ENCODE data around the gene PMP22. TPM values are rescaled to one million over a fixed set of nuclear protein-coding genes. Genes with fewer than 3 reads are reported as not detected.

Gene PMP22
- 8.7 and 13.6 TPM in 2 replicates for total RNA-seq (2014; rRNA removed; shearing (Covaris generic); ENCODE audit: low replicate concordance)

DNA sequence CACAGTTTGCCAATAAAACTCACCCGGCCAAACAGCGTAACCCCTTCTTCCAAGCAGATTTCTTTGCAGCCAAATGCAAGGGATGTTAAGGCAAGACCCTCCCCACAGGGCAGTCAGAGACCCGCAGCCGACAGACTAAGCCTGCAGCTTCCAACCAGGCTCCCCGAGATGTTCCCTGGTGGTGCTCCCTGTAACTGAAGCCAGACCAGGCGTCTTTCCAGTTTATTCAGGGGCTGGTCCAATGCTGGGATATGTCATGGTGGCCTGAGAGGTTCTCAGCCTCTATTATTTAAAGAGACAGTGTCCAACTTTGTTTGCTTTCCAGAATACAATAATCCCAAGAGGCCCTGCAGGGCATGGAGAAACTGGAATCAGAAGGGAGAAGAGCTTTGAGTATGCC is at the start of gene PMP22:
PMP22 (minus strand) TSS at position 196 of the 400 bp plus-strand sequence. CDS start 4,599 bp downstream, outside the sequence.
- in situ Hi-C loops (cut with HindIII; ENCODE audit: low pct_unique_long_range_greater_than_20kb, low sequenced_read_pairs) = no loop called here
- no peak for DNase-seq (ENCODE audit: low read depth)

- no peak for DNase-seq (ENCODE audit: low read depth)
- in situ Hi-C loops (cut with HindIII; ENCODE audit: low pct_unique_long_range_greater_than_20kb, low sequenced_read_pairs) = no loop called here
Measured at GRCh38 chr17:15311996-15312395, 46.9 kb upstream of the PMP22 start.

DNA sequence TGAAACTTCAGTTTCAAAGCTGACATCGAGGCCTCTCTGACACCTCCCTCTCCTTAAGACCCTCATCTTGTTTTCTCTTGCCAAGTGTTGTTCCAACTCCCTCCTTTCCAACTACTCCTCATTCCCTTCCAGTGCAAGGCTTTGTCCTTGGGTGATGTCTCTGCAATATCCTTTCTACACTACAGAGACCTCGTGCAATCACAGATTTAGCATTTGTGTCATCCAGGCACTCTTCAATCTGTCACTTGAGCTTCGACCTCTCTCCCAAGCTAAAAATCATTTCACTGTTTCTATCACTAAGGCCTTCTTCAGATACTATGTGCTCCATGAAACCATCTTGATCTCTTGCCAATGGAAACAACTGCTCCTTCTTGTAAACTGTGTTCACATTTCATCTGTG is 44.7 kb upstream of the PMP22 start:
- in situ Hi-C loops (cut with HindIII; ENCODE audit: low pct_unique_long_range_greater_than_20kb, low sequenced_read_pairs) = no loop called here
- no peak for DNase-seq (ENCODE audit: low read depth)

- in situ Hi-C loops (cut with HindIII; ENCODE audit: low pct_unique_long_range_greater_than_20kb, low sequenced_read_pairs) = no loop called here
- DNase-seq (ENCODE audit: low read depth) = no peak
Measured at GRCh38 chr17:15309236-15309635, 44.1 kb upstream of the PMP22 start.

- in situ Hi-C loops (cut with HindIII; ENCODE audit: low pct_unique_long_range_greater_than_20kb, low sequenced_read_pairs) = no loop called here
- no peak for DNase-seq (ENCODE audit: low read depth)
Measured at GRCh38 chr17:15308758-15309157, 43.6 kb upstream of the PMP22 start.

GRCh38 chr17:15307710-15308111 is 42.6 kb upstream of the PMP22 start:
- DNase-seq (ENCODE audit: low read depth) = no peak
- in situ Hi-C loops (cut with HindIII; ENCODE audit: low pct_unique_long_range_greater_than_20kb, low sequenced_read_pairs) = no loop called here

- DNase-seq (ENCODE audit: low read depth) = no peak
- in situ Hi-C loops (cut with HindIII; ENCODE audit: low pct_unique_long_range_greater_than_20kb, low sequenced_read_pairs) = no loop called here
Measured at GRCh38 chr17:15303851-15304250, 38.7 kb upstream of the PMP22 start.

DNA sequence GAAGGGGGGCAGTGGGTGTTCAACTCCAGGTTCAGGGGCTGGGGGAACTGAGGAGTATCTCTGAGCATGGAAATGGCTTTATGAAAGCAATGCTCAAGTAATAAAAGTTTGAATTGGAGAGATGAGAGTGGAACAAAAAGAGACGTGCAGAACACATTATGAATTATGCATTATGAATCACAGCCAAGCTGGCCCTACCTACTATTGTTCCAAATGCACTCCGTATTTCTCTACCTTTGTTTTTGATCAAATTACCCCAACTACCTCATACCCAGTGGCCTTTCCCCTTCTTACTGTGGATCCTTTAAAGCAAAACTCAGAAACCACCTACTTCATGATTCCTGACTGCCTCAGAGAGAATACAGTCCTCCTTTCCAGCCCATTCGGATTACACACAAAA is 38.1 kb upstream of the PMP22 start:
- DNase-seq (ENCODE audit: low read depth) = no peak
- in situ Hi-C loops (cut with HindIII; ENCODE audit: low pct_unique_long_range_greater_than_20kb, low sequenced_read_pairs) = no loop called here

DNA sequence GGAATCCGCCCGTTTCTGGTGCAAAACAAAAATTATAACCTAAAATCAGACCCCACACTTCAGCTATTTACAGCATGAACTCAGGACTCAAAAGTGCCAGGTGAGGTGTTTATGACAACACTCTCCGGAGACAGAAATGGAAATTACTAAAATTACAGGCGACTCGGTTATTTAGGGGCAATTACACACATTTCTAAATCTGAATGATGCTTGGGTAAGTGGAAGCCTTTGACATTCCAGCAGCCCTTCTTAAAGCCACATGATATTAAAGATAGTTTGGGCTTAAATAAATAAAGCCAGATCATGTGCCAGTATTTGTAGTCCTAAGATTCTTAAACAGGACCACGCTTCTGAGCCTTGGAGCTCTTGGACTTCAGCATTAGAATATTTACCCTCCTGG is 36.7 kb upstream of the PMP22 start:
- in situ Hi-C loops (cut with HindIII; ENCODE audit: low pct_unique_long_range_greater_than_20kb, low sequenced_read_pairs) = no loop called here
- no peak for DNase-seq (ENCODE audit: low read depth)

- in situ Hi-C loops (cut with HindIII; ENCODE audit: low pct_unique_long_range_greater_than_20kb, low sequenced_read_pairs) = no loop called here
- peak; percentile 33 for DNase-seq (ENCODE audit: low read depth)
Measured at GRCh38 chr17:15298176-15298575, 33.0 kb upstream of the PMP22 start.

GRCh38 chr17:15293558-15293957 is 28.4 kb upstream of the PMP22 start:
- in situ Hi-C loops (cut with HindIII; ENCODE audit: low pct_unique_long_range_greater_than_20kb, low sequenced_read_pairs) = no loop called here
- no peak for DNase-seq (ENCODE audit: low read depth)

GRCh38 chr17:15291674-15292361 is 26.7 kb upstream of the PMP22 start:
- in situ Hi-C loops (cut with HindIII; ENCODE audit: low pct_unique_long_range_greater_than_20kb, low sequenced_read_pairs) = no loop called here
- DNase-seq (ENCODE audit: low read depth) = peak; percentile 44

DNA sequence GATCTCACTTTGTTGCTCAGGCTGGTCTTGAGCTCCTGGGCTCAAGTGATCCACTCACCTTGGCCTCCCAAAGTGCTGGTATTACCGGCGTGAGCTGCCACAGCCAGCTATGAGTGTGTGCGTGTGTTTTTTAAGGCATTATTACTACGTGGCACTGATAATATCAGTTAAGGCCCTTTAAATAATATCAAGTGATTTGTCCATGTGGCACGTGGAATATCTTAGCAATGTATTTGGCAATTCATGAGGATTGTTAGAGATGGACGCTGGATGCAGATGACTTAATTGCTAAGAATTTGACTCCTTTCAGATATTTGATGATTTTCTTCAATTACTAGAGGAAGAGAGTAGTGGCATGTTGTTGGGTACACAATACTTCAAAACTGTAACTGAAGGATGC is 25.5 kb upstream of the PMP22 start:
- no peak for DNase-seq (ENCODE audit: low read depth)
- in situ Hi-C loops (cut with HindIII; ENCODE audit: low pct_unique_long_range_greater_than_20kb, low sequenced_read_pairs) = no loop called here

- in situ Hi-C loops (cut with HindIII; ENCODE audit: low pct_unique_long_range_greater_than_20kb, low sequenced_read_pairs) = no loop called here
- peak; percentile 80 for DNase-seq (ENCODE audit: low read depth)
Measured at GRCh38 chr17:15289285-15290183, 24.4 kb upstream of the PMP22 start.

- no peak for DNase-seq (ENCODE audit: low read depth)
- in situ Hi-C loops (cut with HindIII; ENCODE audit: low pct_unique_long_range_greater_than_20kb, low sequenced_read_pairs) = no loop called here
Measured at GRCh38 chr17:15288859-15289258, 23.7 kb upstream of the PMP22 start.

GRCh38 chr17:15287538-15288267 is 22.6 kb upstream of the PMP22 start:
- in situ Hi-C loops (cut with HindIII; ENCODE audit: low pct_unique_long_range_greater_than_20kb, low sequenced_read_pairs) = no loop called here
- DNase-seq (ENCODE audit: low read depth) = no peak

- in situ Hi-C loops (cut with HindIII; ENCODE audit: low pct_unique_long_range_greater_than_20kb, low sequenced_read_pairs) = no loop called here
- no peak for DNase-seq (ENCODE audit: low read depth)
Measured at GRCh38 chr17:15285466-15285865, 20.3 kb upstream of the PMP22 start.

DNA sequence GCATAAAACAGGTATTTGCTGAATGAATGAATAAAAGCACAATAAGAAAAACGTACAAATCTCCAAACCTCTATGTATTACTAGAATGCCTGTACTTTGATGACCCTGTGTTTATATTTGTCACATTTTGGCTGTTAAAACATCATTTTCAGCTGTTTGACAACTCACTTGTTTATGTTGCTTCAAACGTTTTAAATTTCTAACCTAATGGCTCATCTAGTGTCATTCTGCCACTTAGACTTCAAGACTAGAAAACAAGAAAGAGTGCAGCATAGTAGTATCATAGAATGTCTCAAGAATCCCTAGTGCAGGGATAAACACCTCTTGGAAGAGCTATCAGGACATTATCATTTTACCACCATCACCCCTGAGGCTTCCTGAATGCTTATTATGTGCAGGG is 19.4 kb upstream of the PMP22 start:
- no peak for DNase-seq (ENCODE audit: low read depth)
- in situ Hi-C loops (cut with HindIII; ENCODE audit: low pct_unique_long_range_greater_than_20kb, low sequenced_read_pairs) = no loop called here

DNA sequence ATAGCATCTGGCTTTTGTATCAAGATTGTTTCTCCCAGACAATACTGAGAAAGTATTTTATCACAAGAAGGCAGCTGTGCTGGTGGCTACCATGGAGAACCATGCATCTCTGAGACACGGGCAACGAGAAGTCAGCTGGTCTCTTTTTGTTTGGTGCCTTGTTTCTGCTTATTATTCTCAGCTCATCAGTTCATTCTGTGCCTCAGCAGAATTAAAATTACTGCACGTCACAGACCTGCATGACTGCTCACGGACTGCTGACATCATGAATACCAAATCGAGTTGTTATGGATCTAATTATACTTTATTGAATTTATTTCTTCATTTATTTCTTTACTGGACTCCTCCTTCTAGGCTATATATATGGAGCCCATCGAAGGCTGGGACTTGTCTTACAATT is 19.0 kb upstream of the PMP22 start:
- no peak for DNase-seq (ENCODE audit: low read depth)
- in situ Hi-C loops (cut with HindIII; ENCODE audit: low pct_unique_long_range_greater_than_20kb, low sequenced_read_pairs) = no loop called here

Data from Caki2 (cell line).